ENCODE data around the gene FLNC.

Gene FLNC

DNA sequence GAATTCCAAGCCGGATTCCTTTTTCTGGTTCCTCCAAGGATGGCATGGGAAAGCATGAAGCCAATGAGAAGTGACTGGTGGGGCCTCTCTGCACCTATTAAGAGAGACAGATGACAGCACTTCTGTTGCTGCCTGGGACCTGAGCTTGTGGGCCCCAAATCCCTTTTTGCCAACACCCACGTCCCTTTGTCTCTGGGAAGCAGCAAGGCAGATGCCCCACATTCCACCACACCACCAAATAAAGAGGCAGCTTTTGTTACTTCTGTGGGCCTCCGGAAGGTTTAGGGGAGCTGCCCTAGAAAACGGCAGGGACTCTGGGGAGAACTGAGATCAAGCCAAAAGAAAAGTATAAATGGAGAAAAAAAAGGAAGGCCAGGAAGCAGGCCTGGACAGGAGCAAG is 35.1 kb upstream of the FLNC start:
- no peak overlapping the region for H3K9ac ChIP-seq
- H2AFZ ChIP-seq = no peak overlapping the region
- no peaks in the 10 kb centered on the region for H3K27me3 ChIP-seq (ENCODE audit: control insufficient read depth, insufficient read depth, low read length)
- no peak overlapping the region for H3K27ac ChIP-seq
- peaks cover 7% of the 10 kb centered on the region for H3K4me1 ChIP-seq
- no peak overlapping the region for H3K4me2 ChIP-seq (ENCODE audit: low read length)
- H3K9me3 ChIP-seq (ENCODE audit: control insufficient read depth, low read length) = no peaks in the 10 kb centered on the region
- H3K79me2 ChIP-seq = no peaks in the 10 kb centered on the region
- no peaks in the 10 kb centered on the region for H3K36me3 ChIP-seq (ENCODE audit: control insufficient read depth, insufficient read depth, low read length)
- H3K4me3 ChIP-seq (ENCODE audit: low read depth, low read length) = no peak overlapping the region
- no peak for TF ChIP-seq CTCF (IDR thresholded peaks at IDR 0.05)

DNA sequence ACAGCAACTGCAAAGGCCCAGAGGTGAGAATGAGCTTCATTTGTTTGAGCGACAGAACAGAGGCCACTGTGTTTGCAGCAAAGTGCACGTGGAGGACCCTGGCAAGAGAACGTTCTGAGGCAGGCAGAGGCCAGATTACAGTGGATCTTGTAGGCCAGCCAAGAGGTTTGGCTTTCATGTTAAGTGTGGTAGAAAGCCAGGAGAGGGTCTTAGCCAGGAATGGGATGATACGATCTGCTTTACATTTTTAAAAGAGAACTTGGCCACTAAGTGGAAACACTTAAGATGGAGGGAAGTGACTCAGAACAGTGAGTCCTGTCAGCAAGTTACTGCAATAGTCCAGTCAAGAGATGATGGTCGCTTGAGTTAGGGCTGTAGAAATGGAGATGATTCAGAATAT is 33.9 kb upstream of the FLNC start:
- no peak overlapping the region for H3K9ac ChIP-seq
- H2AFZ ChIP-seq = no peak overlapping the region
- no peak overlapping the region for H3K4me3 ChIP-seq (ENCODE audit: low read depth, low read length)
- no peak overlapping the region for H3K27ac ChIP-seq
- H3K79me2 ChIP-seq = no peaks in the 10 kb centered on the region
- H3K4me1 ChIP-seq = peaks cover 2% of the 10 kb centered on the region
- no peak for TF ChIP-seq CTCF (IDR thresholded peaks at IDR 0.05)
- no peak overlapping the region for H3K4me2 ChIP-seq (ENCODE audit: low read length)
- H3K27me3 ChIP-seq (ENCODE audit: control insufficient read depth, insufficient read depth, low read length) = no peaks in the 10 kb centered on the region
- H3K36me3 ChIP-seq (ENCODE audit: control insufficient read depth, insufficient read depth, low read length) = no peaks in the 10 kb centered on the region
- H3K9me3 ChIP-seq (ENCODE audit: control insufficient read depth, low read length) = no peaks in the 10 kb centered on the region

DNA sequence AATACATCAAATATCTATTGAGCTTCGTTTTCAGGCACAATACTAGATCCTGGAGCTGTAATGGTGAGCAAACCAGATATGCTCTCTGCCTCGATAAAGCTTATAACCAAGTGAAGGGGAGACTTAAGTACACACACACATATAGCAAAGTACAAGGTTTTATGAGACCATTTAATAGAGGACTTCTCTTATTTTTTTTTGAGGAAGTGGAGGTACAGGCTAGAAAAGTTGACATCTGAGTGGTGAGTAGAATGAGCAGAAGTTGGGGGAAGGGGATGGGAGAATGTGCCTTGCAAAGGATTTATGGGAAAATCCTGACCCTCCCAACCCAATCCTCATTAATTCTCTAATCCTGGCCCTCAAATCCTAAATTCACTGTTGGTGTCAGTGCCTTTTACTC is 30.8 kb upstream of the FLNC start:
- Histone ChIP-seq H3K4me2 (ENCODE audit: low read length) (no peak overlapping the region), H3K27ac (no peak overlapping the region), H2AFZ (no peak overlapping the region), H3K79me2 (no peaks in the 10 kb centered on the region), H3K9me3 (ENCODE audit: control insufficient read depth, low read length) (no peaks in the 10 kb centered on the region), H3K4me3 (ENCODE audit: low read depth, low read length) (no peak overlapping the region), H3K36me3 (ENCODE audit: control insufficient read depth, insufficient read depth, low read length) (no peaks in the 10 kb centered on the region), H3K9ac (no peak overlapping the region), H3K27me3 (ENCODE audit: control insufficient read depth, insufficient read depth, low read length) (no peaks in the 10 kb centered on the region), H3K4me1 (no peaks in the 10 kb centered on the region)
- no peak for TF ChIP-seq CTCF (IDR thresholded peaks at IDR 0.05)

- H3K9me3 ChIP-seq (ENCODE audit: control insufficient read depth, low read length) = no peaks in the 10 kb centered on the region
- no peak for TF ChIP-seq CTCF (IDR thresholded peaks at IDR 0.05)
- no peak overlapping the region for H3K9ac ChIP-seq
- no peak overlapping the region for H2AFZ ChIP-seq
- no peaks in the 10 kb centered on the region for H3K36me3 ChIP-seq (ENCODE audit: control insufficient read depth, insufficient read depth, low read length)
- H3K27ac ChIP-seq = no peak overlapping the region
- no peaks in the 10 kb centered on the region for H3K79me2 ChIP-seq
- H3K4me2 ChIP-seq (ENCODE audit: low read length) = no peak overlapping the region
- H3K4me3 ChIP-seq (ENCODE audit: low read depth, low read length) = no peak overlapping the region
- H3K4me1 ChIP-seq = no peaks in the 10 kb centered on the region
- no peaks in the 10 kb centered on the region for H3K27me3 ChIP-seq (ENCODE audit: control insufficient read depth, insufficient read depth, low read length)
Measured at GRCh38 chr7:128800567-128800966, 29.6 kb upstream of the FLNC start.

- no peak overlapping the region for H3K27ac ChIP-seq
- no peaks in the 10 kb centered on the region for H3K9me3 ChIP-seq (ENCODE audit: control insufficient read depth, low read length)
- H2AFZ ChIP-seq = no peak overlapping the region
- H3K4me2 ChIP-seq (ENCODE audit: low read length) = no peak overlapping the region
- no peak overlapping the region for H3K9ac ChIP-seq
- no peaks in the 10 kb centered on the region for H3K4me1 ChIP-seq
- no peak for TF ChIP-seq CTCF (IDR thresholded peaks at IDR 0.05)
- no peaks in the 10 kb centered on the region for H3K27me3 ChIP-seq (ENCODE audit: control insufficient read depth, insufficient read depth, low read length)
- no peak overlapping the region for H3K4me3 ChIP-seq (ENCODE audit: low read depth, low read length)
- H3K79me2 ChIP-seq = no peaks in the 10 kb centered on the region
- no peaks in the 10 kb centered on the region for H3K36me3 ChIP-seq (ENCODE audit: control insufficient read depth, insufficient read depth, low read length)
Measured at GRCh38 chr7:128801003-128801402, 29.2 kb upstream of the FLNC start.
